H7 (cell line): ENCODE data around the gene BANF1. TPM values are rescaled to one million over a fixed set of nuclear protein-coding genes. Genes with fewer than 3 reads are reported as not detected.
A peak's percentile ranks its signal among the peaks of the same experiment; 100 is the strongest.

Experiments
- DNase-seq: peaks from one replicate; pipeline ENCODE4 v3.0.0; 2012
- H3K27me3 ChIP-seq: 2 replicates; pipeline ENCODE4 v1.6.0; 2011; ENCODE audit warnings: mild to moderate bottlenecking, low read length; ENCODE audit not compliant: control insufficient read depth, insufficient read depth
- H3K36me3 ChIP-seq: replicated peaks from 2 replicates; pipeline ENCODE4 v1.5.1; 2011; ENCODE audit warnings: low read length; ENCODE audit not compliant: control insufficient read depth, insufficient read depth
- H3K4me3 ChIP-seq: 2 replicates; pipeline ENCODE4 v1.5.1; 2011; ENCODE audit warnings: low read depth, mild to moderate bottlenecking, control low read depth, low read length, moderate library complexity; ENCODE audit not compliant: insufficient read depth
- total RNA-seq: library from RNA; depleted of rRNA; stranded (reverse); fragments of >200 nt; shearing (Covaris generic); gene quantifications from 2 replicates; pipeline ENCODE4 v1.2.3, GENCODE V29; 2014

The BANF1 gene
- total RNA-seq, 1 experiment from 2014 or later = 57.4 TPM

GRCh38 chr11:66032957-66033735 lies 30.8 kb downstream of the BANF1 start:
- DNase-seq = no peak
- no peaks in the 10 kb centered on the region for H3K27me3 ChIP-seq

GRCh38 chr11:66035653-66036333 lies 33.5 kb downstream of the BANF1 start:
- Histone ChIP-seq H3K36me3 (no peaks in the 10 kb centered on the region), H3K27me3 (no peaks in the 10 kb centered on the region), H3K4me3 (no peak overlapping the region)
- peak; percentile 51 for DNase-seq

More at GRCh38 chr11:66032957-66033735, 30.8 kb downstream of the BANF1 start:
- no peak overlapping the region for H3K4me3 ChIP-seq
- H3K36me3 ChIP-seq = no peaks in the 10 kb centered on the region

GRCh38 chr11:66036334-66036710 lies 34.0 kb downstream of the BANF1 start:
- no peak for DNase-seq
- Histone ChIP-seq H3K27me3 (no peaks in the 10 kb centered on the region), H3K4me3 (no peak overlapping the region), H3K36me3 (no peaks in the 10 kb centered on the region)

- no peaks in the 10 kb centered on the region for H3K27me3 ChIP-seq
- no peaks in the 10 kb centered on the region for H3K36me3 ChIP-seq
- no peak for DNase-seq
- H3K4me3 ChIP-seq = no peak overlapping the region
Observed at GRCh38 chr11:66037327-66037726, 35.0 kb downstream of the BANF1 start.

GRCh38 chr11:66039765-66040164 lies 37.5 kb downstream of the BANF1 start:
- Histone ChIP-seq H3K36me3 (no peaks in the 10 kb centered on the region; the same call in 1 of the 2 replicates), H3K4me3 (no peak overlapping the region), H3K27me3 (no peaks in the 10 kb centered on the region)
- no peak for DNase-seq

GRCh38 chr11:66042227-66042995 lies 40.1 kb downstream of the BANF1 start:
- H3K4me3 ChIP-seq = no peak overlapping the region
- DNase-seq = peak; percentile 37
- no peaks in the 10 kb centered on the region; the same call in 1 of the 2 replicates for H3K36me3 ChIP-seq
- H3K27me3 ChIP-seq = no peaks in the 10 kb centered on the region

- Histone ChIP-seq H3K4me3 (no peak overlapping the region), H3K27me3 (no peaks in the 10 kb centered on the region), H3K36me3 (no peaks in the 10 kb centered on the region; the same call in 1 of the 2 replicates)
- peak; percentile 49 for DNase-seq
Observed at GRCh38 chr11:66042996-66043906, 40.9 kb downstream of the BANF1 start.

GRCh38 chr11:66044757-66045156 lies 42.5 kb downstream of the BANF1 start:
- H3K4me3 ChIP-seq = no peak overlapping the region
- H3K27me3 ChIP-seq = no peaks in the 10 kb centered on the region
- H3K36me3 ChIP-seq = no peaks in the 10 kb centered on the region; the same call in 1 of the 2 replicates
- no peak for DNase-seq

- peak; percentile 100 for DNase-seq
- H3K36me3 ChIP-seq = no peaks in the 10 kb centered on the region; the same call in 1 of the 2 replicates
- H3K4me3 ChIP-seq = no peak overlapping the region
- no peaks in the 10 kb centered on the region for H3K27me3 ChIP-seq
Observed at GRCh38 chr11:66045177-66045639, 42.9 kb downstream of the BANF1 start.

- H3K27me3 ChIP-seq = no peaks in the 10 kb centered on the region
- no peak for DNase-seq
- no peak overlapping the region for H3K4me3 ChIP-seq
- H3K36me3 ChIP-seq = no peaks in the 10 kb centered on the region; the same call in 1 of the 2 replicates
Observed at GRCh38 chr11:66046901-66047300, 44.6 kb downstream of the BANF1 start.

GRCh38 chr11:66047541-66048365 lies 45.5 kb downstream of the BANF1 start:
- Histone ChIP-seq H3K36me3 (no peaks in the 10 kb centered on the region; the same call in 1 of the 2 replicates), H3K4me3 (peak overlapping the region; percentile 64; the same call in 1 of the 2 replicates), H3K27me3 (no peaks in the 10 kb centered on the region)
- DNase-seq = peak; percentile 34

- DNase-seq = peak; percentile 98
- Histone ChIP-seq H3K27me3 (no peaks in the 10 kb centered on the region), H3K36me3 (no peaks in the 10 kb centered on the region; the same call in 1 of the 2 replicates), H3K4me3 (peak within 1 kb of the TSS; percentile 64)
Observed at GRCh38 chr11:66048547-66049323, 46.4 kb downstream of the BANF1 start, which contains the start of gene GAL3ST3. Gene GAL3ST3 (minus strand): TSS chr11:66049161. CDS start chr11:66045415, 3,746 bp downstream.
